ENCODE data around the gene PUS3.
"Not testable (repeated sequence)": the region's sequence is repeated elsewhere in the genome, so short reads cannot be mapped to it uniquely, and the experiment has no call there.

Gene PUS3

GRCh38 chr11:125872138-125872491, 30.9 kb downstream of the PUS3 start:
- no peak overlapping the region for H3K4me3 ChIP-seq (ENCODE audit: low read depth, low read length)
- TF ChIP-seq CTCF (IDR thresholded peaks at IDR 0.05; ENCODE audit: control insufficient read depth, extremely low read depth, insufficient read depth): no peak

GRCh38 chr11:125871391-125872137, 31.4 kb downstream of the PUS3 start:
- H3K4me3 ChIP-seq (ENCODE audit: low read depth, low read length): no peak overlapping the region
- no peak for DNase-seq (ENCODE audit: low read depth)
- peak; percentile 31; the same call in 1 of the 2 replicates for TF ChIP-seq CTCF (IDR thresholded peaks at IDR 0.05; ENCODE audit: control insufficient read depth, extremely low read depth, insufficient read depth)

More at GRCh38 chr11:125872138-125872491, 30.9 kb downstream of the PUS3 start:
- peak; percentile 10 for DNase-seq (ENCODE audit: low read depth)

- no peak overlapping the region for H3K4me3 ChIP-seq (ENCODE audit: low read depth, low read length)
- TF ChIP-seq CTCF (IDR thresholded peaks at IDR 0.05; ENCODE audit: control insufficient read depth, extremely low read depth, insufficient read depth): no peak
- DNase-seq (ENCODE audit: low read depth): no peak
These were observed 33.5 kb downstream of the PUS3 start for GRCh38 chr11:125869521-125869920.

- not testable (repeated sequence) for DNase-seq (ENCODE audit: low read depth); H3K4me3 ChIP-seq (ENCODE audit: low read depth, low read length)
These were observed 37.7 kb downstream of the PUS3 start for GRCh38 chr11:125865354-125865753.

- H3K4me3 ChIP-seq (ENCODE audit: low read depth, low read length); DNase-seq (ENCODE audit: low read depth): not testable (repeated sequence)
These were observed 40.2 kb downstream of the PUS3 start for GRCh38 chr11:125862786-125863185.

- not testable (repeated sequence) for H3K4me3 ChIP-seq (ENCODE audit: low read depth, low read length); DNase-seq (ENCODE audit: low read depth)
These were observed 45.3 kb downstream of the PUS3 start for GRCh38 chr11:125857670-125858069.

GRCh38 chr11:125846188-125846587, 56.8 kb downstream of the PUS3 start:
- no peak for DNase-seq (ENCODE audit: low read depth)
- no peak for TF ChIP-seq CTCF (IDR thresholded peaks at IDR 0.05; ENCODE audit: control insufficient read depth, extremely low read depth, insufficient read depth)
- no peak overlapping the region for H3K4me3 ChIP-seq (ENCODE audit: low read depth, low read length)

All from LNCaP clone FGC (cell line).